H1 (cell line): Measurements from ENCODE around the gene TAF5. TPM values are rescaled to one million over a fixed set of nuclear protein-coding genes. Genes with fewer than 3 reads are reported as not detected.

Experiments
- CBX8 ChIP-seq: fragments of 300-800, 300-1000 bp; sonication (generic); IDR thresholded peaks from 2 replicates; pipeline ENCODE4 v1.7.1; 2016; ENCODE audit warnings: low read depth, low read length, borderline replicate concordance
- CHD1 ChIP-seq: IDR thresholded peaks from 2 replicates; pipeline ENCODE4 v1.6.1; 2012; ENCODE audit warnings: low read depth, low read length, improper control_type of control experiment
- CTBP2 ChIP-seq: IDR thresholded peaks from 2 replicates; pipeline ENCODE4 v1.7.0; 2011; ENCODE audit warnings: borderline replicate concordance, mild to moderate bottlenecking, moderate library complexity, mixed read lengths, low read length; ENCODE audit not compliant: insufficient read depth, insufficient read length
- EGR1 ChIP-seq: IDR thresholded peaks from 2 replicates; pipeline ENCODE4 v1.6.1; 2011; ENCODE audit warnings: low read depth, low read length, borderline replicate concordance
- EP300 ChIP-seq, 2 experiments: IDR thresholded peaks; 1 replicate in 1 of 2; 2 replicates in 1 of 2; pipeline ENCODE4 v1.6.1; 2011 to 2012; ENCODE audit warnings: low read depth in 2 of 2, low read length in 2 of 2, mild to moderate bottlenecking in 2 of 2, borderline replicate concordance in 1 of 2, inconsistent platforms in 1 of 2, moderate library complexity in 1 of 2
- EZH2 ChIP-seq: fragments of 200-600 bp; sonication (generic); IDR thresholded peaks from 2 replicates; pipeline ENCODE4 v1.7.1; 2012; ENCODE audit warnings: low read depth, mild to moderate bottlenecking, moderate library complexity, low read length, inconsistent platforms; ENCODE audit not compliant: severe bottlenecking
- FOSL1 ChIP-seq: IDR thresholded peaks from 2 replicates; pipeline ENCODE4 v1.6.1; 2011; ENCODE audit warnings: mild to moderate bottlenecking, low read depth, low read length, moderate library complexity; ENCODE audit not compliant: insufficient read depth
- HDAC6 ChIP-seq: IDR thresholded peaks from one replicate; pipeline ENCODE4 v1.7.1; 2012; ENCODE audit warnings: low read depth, mild to moderate bottlenecking, inconsistent platforms, low read length, moderate library complexity
- KDM5A ChIP-seq: fragments of 200-600 bp; IDR thresholded peaks from 2 replicates; pipeline ENCODE4 v1.7.1; 2012; ENCODE audit warnings: mild to moderate bottlenecking, low read length, inconsistent platforms, mixed read lengths
- MAX ChIP-seq: IDR thresholded peaks from 2 replicates; pipeline ENCODE4 v1.6.1; 2012; ENCODE audit warnings: inconsistent platforms
- PHF8 ChIP-seq: fragments of 200-600 bp; sonication (generic); conservative IDR thresholded peaks from 2 replicates; pipeline ENCODE4 v1.7.1; 2012; ENCODE audit warnings: low read depth, mild to moderate bottlenecking, inconsistent platforms, low read length, moderate library complexity
- POLR2A ChIP-seq, 2 experiments: IDR thresholded peaks; 1 replicate in 1 of 2; 2 replicates in 1 of 2; pipeline ENCODE4 v1.6.1; 2011; ENCODE audit warnings: low read depth in 2 of 2, low read length in 2 of 2, mild to moderate bottlenecking in 2 of 2; ENCODE audit errors: control extremely low read depth in 1 of 2
- POLR2AphosphoS5 ChIP-seq: IDR thresholded peaks from 2 replicates; pipeline ENCODE4 v1.6.1; 2011; ENCODE audit warnings: low read depth, low read length
- POU5F1 ChIP-seq: IDR thresholded peaks from 2 replicates; pipeline ENCODE4 v1.6.1; 2011; ENCODE audit warnings: low read depth, mild to moderate bottlenecking, low read length, moderate library complexity
- RNF2 ChIP-seq: fragments of 200-900, 300-1000 bp; sonication (generic); IDR thresholded peaks from 2 replicates; pipeline ENCODE4 v1.7.1; 2016; ENCODE audit warnings: borderline replicate concordance, low read depth, mild to moderate bottlenecking, antibody characterized with exemption, low read length; ENCODE audit not compliant: poor library complexity, severe bottlenecking; ENCODE audit errors: missing control alignments
- RXRA ChIP-seq: IDR thresholded peaks from 2 replicates; pipeline ENCODE4 v1.6.1; 2011; ENCODE audit warnings: low read depth, mild to moderate bottlenecking, low read length, moderate library complexity; ENCODE audit not compliant: insufficient read depth
- SAP30 ChIP-seq: fragments of 300-600 bp; sonication (generic); IDR thresholded peaks from 2 replicates; pipeline ENCODE4 v1.7.1; 2012; ENCODE audit warnings: low read length, moderate library complexity, mild to moderate bottlenecking, inconsistent platforms; ENCODE audit not compliant: insufficient read depth, insufficient replicate concordance
- SIN3A ChIP-seq, 2 experiments: IDR thresholded peaks in 1 of 2; conservative IDR thresholded peaks in 1 of 2; 2 replicates each; pipeline ENCODE4 v1.6.1; 2011 to 2012; ENCODE audit warnings: low read length in 2 of 2, improper control_type of control experiment in 1 of 2, low read depth in 1 of 2, mild to moderate bottlenecking in 1 of 2
- SIRT6 ChIP-seq: IDR thresholded peaks from one replicate; pipeline ENCODE4 v1.7.1; 2012; ENCODE audit warnings: low read length, inconsistent platforms
- SP1 ChIP-seq: IDR thresholded peaks from 2 replicates; pipeline ENCODE4 v1.6.1; 2011; ENCODE audit warnings: low read depth, low read length
- SUZ12 ChIP-seq: fragments of 200-600 bp; sonication (generic); IDR thresholded peaks from 2 replicates; pipeline ENCODE4 v1.6.1; 2012; ENCODE audit warnings: mild to moderate bottlenecking, inconsistent platforms, low read length, moderate library complexity, mixed read lengths
- TCF12 ChIP-seq: IDR thresholded peaks from 2 replicates; pipeline ENCODE4 v1.6.1; 2011; ENCODE audit warnings: low read depth, mild to moderate bottlenecking, low read length
- TEAD4 ChIP-seq: IDR thresholded peaks from 2 replicates; pipeline ENCODE4 v1.6.1; 2012; ENCODE audit warnings: low read depth, low read length, inconsistent platforms, mixed read lengths
- YY1 ChIP-seq: IDR thresholded peaks from 2 replicates; pipeline ENCODE4 v1.6.1; 2011; ENCODE audit warnings: low read depth, mild to moderate bottlenecking, low read length
- polyA plus RNA-seq, 7 experiments: library from polyadenylated mRNA; depleted of rRNA in 3 of 7; stranded (reverse) in 5 of 7; unstranded in 2 of 7; fragments of >200 nt in 5 of 7; fragments of 200-250 nt in 2 of 7; gene quantifications; 1 replicate in 5 of 7; 2 replicates in 1 of 7; 4 replicates in 1 of 7; pipeline versions ENCODE4 v1.2.1 to v1.2.3, GENCODE V29; 2011 to 2013; ENCODE audit warnings: missing spikeins in 2 of 7, mixed read lengths in 2 of 7
- total RNA-seq: library from RNA; stranded (reverse); fragmentation: NEBNext Ultra II Directional; extraction: Animal tissue kit (Norgen Biotek cat#: 25700); gene quantifications from 2 replicates; pipeline ENCODE4 v1.2.1, GENCODE V29; 2021

TAF5 gene
- total and polyA plus RNA-seq, 2 of the 8 experiments (the other 6 are each of a cell fraction or from before 2014, with no cell fraction given) = 5.8 to 15.6 TPM

GRCh38 chr10:103396067-103396788 lies 28.5 kb downstream of the TAF5 start, which contains the start of the genes ATP5MK and PDCD11 (continued):
- peak; percentile 54 for TF ChIP-seq TEAD4
- no peak for TF ChIP-seq POU5F1
- no peak for TF ChIP-seq YY1
- peak; percentile 84; the same call in 1 of the 2 replicates for TF ChIP-seq PHF8
- no peak for TF ChIP-seq TCF12
- TF ChIP-seq POLR2A (IDR thresholded peaks at IDR 0.05; ENCODE audit: control extremely low read depth in 1 of 2, low read depth in 2 of 2, low read length in 2 of 2) = peak; percentile 66 to 81
- peak; percentile 99 for TF ChIP-seq EGR1
- TF ChIP-seq KDM5A = no peak
- no peak for TF ChIP-seq RNF2
- TF ChIP-seq SAP30 = peak; percentile 95
- no peak for TF ChIP-seq SUZ12
- TF ChIP-seq SIRT6 = no peak
- no peak for TF ChIP-seq SP1
- TF ChIP-seq MAX = peak; percentile 92
- TF ChIP-seq CTBP2 = no peak
- no peak for TF ChIP-seq EP300 (IDR thresholded peaks at IDR 0.05; ENCODE audit: borderline replicate concordance in 1 of 2, low read depth in 2 of 2, low read length in 2 of 2)
- no peak for TF ChIP-seq FOSL1
- TF ChIP-seq EZH2 = no peak
- TF ChIP-seq POLR2AphosphoS5 = peak; percentile 89
- no peak for TF ChIP-seq CHD1
- TF ChIP-seq SIN3A (conservative IDR thresholded peaks at IDR 0.05 in 1 of 2, IDR thresholded peaks at IDR 0.05 in 1 of 2; ENCODE audit: low read depth in 1 of 2, low read length in 2 of 2) = peak in 1 of 2 experiments; percentile 97; a peak in 2 of 4 replicates
- TF ChIP-seq RXRA = no peak
- no peak for TF ChIP-seq CBX8
- no peak for TF ChIP-seq HDAC6
